SK-N-MC (cell line): ENCODE results near the gene COX11.

Experiments used
- DNase-seq: peaks from one replicate; pipeline ENCODE4 v3.0.0-alpha.2; 2011; ENCODE audit warnings: low read depth, low spot score
- H3K27ac ChIP-seq: fragments of 200-600 bp; sonication (generic); 2 replicates; pipeline ENCODE4 v1.5.1; 2016; ENCODE audit warnings: mixed run types
- H3K36me3 ChIP-seq: fragments of 200-600 bp; sonication (generic); 2 replicates; pipeline ENCODE4 v1.6.1; 2017; ENCODE audit warnings: antibody characterized with exemption, low read length, mixed read lengths; ENCODE audit not compliant: insufficient read depth
- H3K4me3 ChIP-seq: fragments of 200-600 bp; sonication (generic); 2 replicates; pipeline ENCODE4 v1.5.1; 2016
- H3K9ac ChIP-seq: fragments of 200-600 bp; sonication (generic); 2 replicates; pipeline ENCODE4 v1.8.0; 2017; ENCODE audit warnings: mixed run types, mixed read lengths; ENCODE audit not compliant: insufficient read length
- H3K9me3 ChIP-seq: fragments of 200-600 bp; sonication (generic); 2 replicates; pipeline ENCODE4 v1.6.1; 2017; ENCODE audit warnings: low read depth, mild to moderate bottlenecking, antibody characterized with exemption, low read length, moderate library complexity, mixed read lengths
- EZH2 ChIP-seq: fragments of 200-600 bp; sonication (generic); IDR thresholded peaks from one replicate; pipeline ENCODE4 v1.6.1; 2017; ENCODE audit warnings: antibody characterized with exemption
- FOXP2 ChIP-seq: optimal IDR thresholded peaks from 2 replicates; pipeline ENCODE3; 2011; ENCODE audit warnings: mild to moderate bottlenecking, moderate library complexity; ENCODE audit not compliant: insufficient read depth; ENCODE audit errors: extremely low read length, control extremely low read depth
- POLR2AphosphoS5 ChIP-seq: IDR thresholded peaks from 2 replicates; pipeline ENCODE4 v1.6.1; 2012; ENCODE audit warnings: mild to moderate bottlenecking, low read depth, low read length, borderline replicate concordance

Gene COX11

DNA sequence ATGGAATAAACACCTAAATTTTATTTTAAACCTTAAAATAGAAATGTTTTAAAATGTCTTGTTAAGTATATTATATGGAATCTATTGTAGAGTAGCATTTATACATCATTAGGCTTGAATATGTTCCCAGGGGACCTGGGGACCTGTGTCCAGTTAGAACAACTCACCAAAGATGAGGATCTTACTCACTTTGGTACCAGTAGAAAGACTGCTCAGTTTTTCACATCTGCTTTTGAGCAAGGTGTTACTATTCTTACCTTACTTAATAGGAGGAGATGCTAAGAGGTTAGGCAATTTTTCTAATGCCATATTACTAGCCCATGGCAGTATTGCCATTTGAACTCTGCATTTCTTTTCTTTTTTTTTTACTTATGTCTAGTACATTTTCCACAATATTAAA is 14.8 kb upstream of the COX11 start:
- TF ChIP-seq EZH2 (no peak), POLR2AphosphoS5 (no peak), FOXP2 (no peak)
- Histone ChIP-seq H3K36me3 (peaks cover 27% of the 10 kb centered on the region), H3K27ac (no peak overlapping the region), H3K9ac (no peak overlapping the region), H3K4me3 (no peak overlapping the region), H3K9me3 (peaks cover 8% of the 10 kb centered on the region; the same call in 1 of the 2 replicates)
- DNase-seq = no peak

DNA sequence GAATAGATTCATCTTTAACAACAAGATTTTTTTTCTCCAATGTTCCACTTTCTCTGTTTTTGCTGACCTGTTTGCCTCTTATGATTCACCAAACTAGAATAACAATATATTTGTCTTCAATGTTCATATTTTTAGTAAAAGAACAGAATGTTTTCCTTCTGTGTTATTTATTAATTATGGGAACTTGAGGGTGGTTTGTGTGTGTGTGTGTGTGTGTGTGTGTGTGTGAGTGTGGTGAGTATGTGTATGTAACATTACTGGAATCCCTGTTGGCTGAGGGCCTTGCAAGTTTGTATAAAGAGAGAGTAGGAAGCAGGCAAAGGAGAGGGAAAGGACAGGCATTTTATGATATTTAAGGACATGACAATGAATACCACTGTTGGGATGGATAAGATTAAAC is 13.9 kb upstream of the COX11 start:
- Histone ChIP-seq H3K9me3 (peaks cover 8% of the 10 kb centered on the region; the same call in 1 of the 2 replicates), H3K9ac (no peak overlapping the region), H3K36me3 (peaks cover 24% of the 10 kb centered on the region), H3K4me3 (no peak overlapping the region), H3K27ac (no peak overlapping the region)
- no peak for DNase-seq
- TF ChIP-seq FOXP2 = no peak
- TF ChIP-seq POLR2AphosphoS5 = no peak
- TF ChIP-seq EZH2 = no peak

DNA sequence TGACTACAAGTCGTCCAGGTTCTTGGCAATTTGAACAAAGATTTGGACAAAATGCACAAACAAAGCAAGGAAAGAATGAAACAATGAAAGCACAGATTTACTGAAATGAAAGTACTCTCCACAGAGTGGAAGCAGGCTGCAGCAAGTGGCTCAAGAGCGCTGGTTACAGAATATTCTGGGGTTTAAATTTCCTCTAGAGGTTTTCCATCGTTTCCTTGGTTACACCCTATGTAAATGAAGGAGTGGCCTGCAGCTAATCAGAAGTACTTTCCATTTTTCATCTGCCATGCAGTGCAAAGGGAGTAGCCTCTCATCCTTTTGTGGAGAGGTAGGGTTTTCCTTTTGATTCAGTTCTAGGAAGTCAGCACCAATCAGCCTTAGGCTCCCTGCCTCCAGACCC is 11.9 kb upstream of the COX11 start:
- no peak overlapping the region for H3K9ac ChIP-seq
- H3K36me3 ChIP-seq = peaks cover 26% of the 10 kb centered on the region
- DNase-seq = no peak
- no peak overlapping the region for H3K27ac ChIP-seq
- peaks cover 8% of the 10 kb centered on the region; the same call in 1 of the 2 replicates for H3K9me3 ChIP-seq
- TF ChIP-seq POLR2AphosphoS5 (no peak), EZH2 (no peak), FOXP2 (no peak)
- no peak overlapping the region for H3K4me3 ChIP-seq

DNA sequence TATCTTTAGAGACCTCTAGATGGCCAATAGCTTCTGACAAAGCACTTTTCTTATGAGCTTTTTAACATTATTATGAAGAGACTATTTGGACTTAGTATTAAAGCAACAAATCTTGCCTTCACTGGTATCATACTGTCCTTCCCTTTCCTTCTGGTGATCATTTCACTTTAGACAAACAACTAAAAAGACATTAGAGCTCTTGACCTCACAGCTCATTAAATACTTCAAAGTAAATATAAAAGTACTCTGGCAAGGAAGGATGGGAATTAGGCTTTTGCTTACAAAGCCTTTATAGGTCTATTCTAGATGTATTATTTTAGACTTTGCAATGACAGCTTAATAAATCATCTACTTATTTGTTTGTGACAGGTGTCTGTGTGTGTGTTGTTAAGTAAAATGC is 11.2 kb upstream of the COX11 start:
- Histone ChIP-seq H3K9me3 (peaks cover 8% of the 10 kb centered on the region; the same call in 1 of the 2 replicates), H3K36me3 (peaks cover 26% of the 10 kb centered on the region), H3K4me3 (no peak overlapping the region), H3K9ac (no peak overlapping the region), H3K27ac (no peak overlapping the region)
- TF ChIP-seq FOXP2 = no peak
- no peak for DNase-seq

DNA sequence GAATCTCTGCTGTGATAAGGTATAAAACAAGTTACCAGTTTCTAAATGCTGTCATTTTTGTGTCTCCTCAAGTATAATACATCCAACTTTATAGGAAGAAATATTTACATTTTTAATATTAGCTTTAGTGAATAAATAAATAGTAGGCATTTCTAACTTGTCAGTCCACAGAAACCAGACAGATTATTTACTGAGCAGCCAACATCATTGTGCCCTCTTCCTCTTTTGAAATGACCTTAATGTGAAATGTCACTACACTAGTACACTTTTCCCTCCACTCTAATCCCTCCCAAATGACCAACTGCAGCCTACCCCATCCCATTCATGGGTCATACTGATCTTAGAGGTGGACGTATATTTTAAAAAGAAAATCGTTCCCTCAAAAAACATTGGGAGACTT is 9.3 kb upstream of the COX11 start:
- Histone ChIP-seq H3K36me3 (peaks cover 26% of the 10 kb centered on the region), H3K4me3 (no peak overlapping the region), H3K9me3 (peaks cover 8% of the 10 kb centered on the region; the same call in 1 of the 2 replicates), H3K27ac (no peak overlapping the region), H3K9ac (no peak overlapping the region)
- TF ChIP-seq EZH2 = no peak
- TF ChIP-seq POLR2AphosphoS5 = no peak
- no peak for TF ChIP-seq FOXP2
- DNase-seq = no peak

DNA sequence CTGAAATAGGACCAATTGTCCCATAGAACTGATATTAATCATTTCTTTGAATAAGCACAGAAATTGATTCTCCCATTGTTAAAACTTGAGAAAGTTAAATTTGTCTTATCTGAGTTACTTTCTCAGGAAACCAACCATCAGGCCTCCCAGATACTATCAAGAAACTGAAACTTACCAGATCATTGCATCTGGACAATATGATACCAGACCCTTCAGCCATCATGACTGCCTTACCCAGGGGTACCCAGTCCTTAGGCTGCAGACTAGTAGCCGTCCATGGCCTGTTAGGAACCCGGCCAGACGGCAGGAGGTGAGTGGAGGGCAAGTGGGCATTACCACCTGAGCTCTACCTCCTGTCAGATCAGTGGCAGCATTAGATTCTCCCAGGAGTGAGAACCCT is 7.9 kb upstream of the COX11 start:
- H3K27ac ChIP-seq = no peak overlapping the region
- no peak overlapping the region for H3K4me3 ChIP-seq
- H3K36me3 ChIP-seq = peaks cover 26% of the 10 kb centered on the region
- H3K9me3 ChIP-seq = peaks cover 8% of the 10 kb centered on the region; the same call in 1 of the 2 replicates
- TF ChIP-seq POLR2AphosphoS5 = no peak
- no peak for TF ChIP-seq EZH2
- TF ChIP-seq FOXP2 = no peak
- no peak for DNase-seq
- no peak overlapping the region for H3K9ac ChIP-seq

DNA sequence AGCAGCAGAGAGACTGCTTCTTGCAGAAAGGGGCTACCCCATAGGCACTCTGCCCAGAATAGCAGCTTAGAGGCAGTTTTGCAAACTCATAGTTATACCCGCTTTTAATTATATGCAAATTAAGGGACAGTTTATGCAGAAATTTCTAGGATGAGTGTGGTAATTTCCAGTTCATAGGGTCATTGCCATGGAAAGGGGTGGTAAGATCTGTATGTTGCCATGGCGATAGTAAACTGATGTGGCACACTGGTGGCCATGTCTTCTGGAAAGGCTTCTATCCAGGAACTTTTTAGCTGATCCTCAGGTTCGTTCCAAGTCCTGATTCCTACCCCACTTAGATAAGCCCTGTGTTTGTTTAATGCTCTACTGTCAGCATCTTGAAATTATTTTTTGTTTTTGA is 6.3 kb upstream of the COX11 start:
- H3K27ac ChIP-seq = no peak overlapping the region

DNA sequence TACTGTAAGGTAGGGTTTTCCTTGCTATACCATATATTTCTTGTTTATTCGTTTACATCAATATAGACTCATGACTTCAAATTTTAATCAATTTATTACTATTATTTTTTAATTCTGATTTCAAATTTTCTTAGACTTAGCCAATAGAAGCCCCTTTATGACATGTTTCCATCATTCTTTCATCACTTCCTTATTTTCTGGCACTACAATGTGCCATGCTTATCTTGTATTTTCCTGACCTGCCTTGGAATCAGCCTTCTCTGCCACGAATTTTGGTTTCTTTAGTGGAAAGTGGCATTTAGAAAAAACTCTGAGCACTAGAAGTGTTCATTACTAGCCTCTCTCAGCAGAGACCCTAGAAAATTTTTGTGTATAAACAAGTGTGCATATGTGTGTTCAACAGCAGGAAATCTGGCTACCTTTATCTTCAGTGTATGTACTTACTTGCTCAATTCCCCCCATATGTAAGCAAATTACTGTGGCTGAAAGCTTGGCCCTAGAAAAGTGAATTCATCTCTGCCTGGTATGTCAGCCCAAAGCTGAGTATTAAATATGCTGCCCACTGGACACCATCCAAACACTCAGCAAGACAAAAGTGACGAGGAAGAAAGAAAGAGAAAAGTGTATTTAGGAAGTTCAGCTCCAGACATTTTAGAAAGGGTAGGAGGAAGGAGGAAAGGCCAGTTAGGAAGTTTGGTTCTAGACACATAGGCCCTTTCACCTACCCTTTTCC is 4.1 kb upstream of the COX11 start:
- no peak for DNase-seq
- Histone ChIP-seq H3K36me3 (peaks cover 9% of the 10 kb centered on the region), H3K4me3 (no peak overlapping the region), H3K9me3 (no peaks in the 10 kb centered on the region), H3K27ac (no peak overlapping the region), H3K9ac (no peak overlapping the region)
- TF ChIP-seq FOXP2 (no peak), POLR2AphosphoS5 (no peak), EZH2 (no peak)

More for the DNA sequence above, 6.3 kb upstream of the COX11 start:
- DNase-seq = no peak
- Histone ChIP-seq H3K36me3 (peaks cover 16% of the 10 kb centered on the region), H3K9me3 (peaks cover 7% of the 10 kb centered on the region; the same call in 1 of the 2 replicates), H3K4me3 (no peak overlapping the region), H3K9ac (no peak overlapping the region)
- TF ChIP-seq POLR2AphosphoS5 (no peak), FOXP2 (no peak), EZH2 (no peak)

DNA sequence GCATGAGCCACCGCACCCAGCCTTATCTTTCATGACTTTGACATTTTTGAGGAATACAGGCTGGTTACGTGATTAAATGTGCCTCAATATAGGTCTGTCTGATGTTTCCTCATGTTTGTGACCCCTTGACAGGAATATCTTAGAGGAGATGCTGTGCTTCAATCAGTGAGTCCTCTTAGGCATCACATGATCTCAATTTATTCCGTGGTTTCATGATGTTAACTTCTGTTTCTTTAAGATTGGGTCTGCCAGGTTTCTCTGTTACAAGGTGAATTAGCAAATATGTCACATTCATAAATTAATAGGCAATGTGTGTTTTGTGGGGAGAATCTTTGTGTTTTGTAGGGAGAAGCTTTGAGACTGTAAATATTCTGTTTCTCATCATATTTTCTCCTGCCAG is 3.4 kb upstream of the COX11 start:
- Histone ChIP-seq H3K4me3 (no peak overlapping the region), H3K9me3 (no peaks in the 10 kb centered on the region), H3K9ac (no peak overlapping the region), H3K36me3 (peaks cover 5% of the 10 kb centered on the region), H3K27ac (no peak overlapping the region)
- TF ChIP-seq FOXP2 = no peak
- TF ChIP-seq POLR2AphosphoS5 = no peak
- TF ChIP-seq EZH2 = no peak
- no peak for DNase-seq
